GM12878 (cell line): ENCODE results near the gene SRSF7. TPM values are rescaled to one million over a fixed set of nuclear protein-coding genes. Genes with fewer than 3 reads are reported as not detected.
"Not testable (repeated sequence)": the region's sequence is repeated elsewhere in the genome, so short reads cannot be mapped to it uniquely, and the experiment has no call there.

Experiments used
- ATAC-seq: fragments of 200-7000 bp; cut with Tn5 transposase; 3 replicates; pipeline ENCODE4 v1.9.1; 2020; ENCODE audit warnings: mild to moderate bottlenecking, moderate library complexity
- BruUV-seq: library from RNA; stranded (reverse); fragments of 400-500 nt; replicated peaks from 2 replicates; lab custom pipeline; 2021; lab: Mats Ljungman, UMichigan
- CTCF ChIA-PET: fragments of 300-600 bp; sonication (Branson Sonifier 250); formaldehyde crosslinking; extraction: SDS; loops from one replicate; lab custom pipeline; 2021; ENCODE audit warnings: inconsistent platforms; lab: Yijun Ruan, JAX
- POLR2A ChIA-PET: fragments of 350-600 bp; formaldehyde crosslinking; extraction: SDS; loops from one replicate; lab custom pipeline; 2021; ENCODE audit warnings: inconsistent platforms; lab: Charles Lee
- RAD21 ChIA-PET: fragments of 300-600 bp; sonication (Branson Sonifier 250); formaldehyde crosslinking; loops from one replicate; lab custom pipeline; 2023; ENCODE audit warnings: antibody characterized with exemption; ENCODE audit not compliant: unreplicated experiment; lab: Charles Lee
- SMC1A ChIA-PET: fragments of 300-600 bp; sonication (Branson Sonifier 250); formaldehyde crosslinking; loops from one replicate; lab custom pipeline; 2023; ENCODE audit not compliant: unreplicated experiment, uncharacterized antibody; lab: Charles Lee
- DNase-seq: peaks from one replicate; pipeline ENCODE4 v3.0.0-alpha.2; 2011; ENCODE audit warnings: low read depth, low spot score
- FAIRE-seq: peaks from 3 replicates; lab custom pipeline; 2011; peaks lifted over from hg19 to GRCh38; lab: Jason Lieb, UNC
- H2AFZ ChIP-seq: 2 replicates; pipeline ENCODE4 v1.6.0; 2011; ENCODE audit warnings: low read depth, low read length, control low read depth; ENCODE audit not compliant: control insufficient read depth
- H3K27ac ChIP-seq: 2 replicates; pipeline ENCODE4 v1.5.1; 2011; ENCODE audit warnings: control low read depth; ENCODE audit not compliant: control insufficient read depth, insufficient read depth
- H3K27me3 ChIP-seq, 2 experiments: replicated peaks in 1 of 2; 2 replicates each; pipeline versions ENCODE4 v1.6.0 to v1.6.1; 2011; ENCODE audit warnings: low read length in 1 of 2; ENCODE audit not compliant: control insufficient read depth in 2 of 2, insufficient read depth in 2 of 2
- H3K36me3 ChIP-seq, 2 experiments: 2 replicates each; pipeline ENCODE4 v1.5.1; 2011; ENCODE audit warnings: low read length in 1 of 2; ENCODE audit not compliant: control insufficient read depth in 2 of 2, insufficient read depth in 2 of 2
- H3K4me1 ChIP-seq: 2 replicates; pipeline ENCODE4 v1.6.1; 2011; ENCODE audit warnings: mild to moderate bottlenecking, low read length, moderate library complexity, mixed read lengths; ENCODE audit not compliant: control insufficient read depth, insufficient read depth
- H3K4me2 ChIP-seq: 2 replicates; pipeline ENCODE4 v1.6.0; 2011; ENCODE audit warnings: control low read depth; ENCODE audit not compliant: control insufficient read depth, insufficient read depth
- H3K4me3 ChIP-seq: fragments of 200-600 bp; sonication (generic); 2 replicates; pipeline ENCODE4 v1.5.1; 2016
- H3K79me2 ChIP-seq: 2 replicates; pipeline ENCODE4 v1.6.0; 2011; ENCODE audit warnings: low read length; ENCODE audit not compliant: control insufficient read depth, insufficient read depth
- H3K9ac ChIP-seq: 2 replicates; pipeline ENCODE4 v1.8.0; 2011; ENCODE audit warnings: low read length, control low read depth, mixed read lengths; ENCODE audit not compliant: control insufficient read depth, insufficient read depth
- H3K9me3 ChIP-seq: replicated peaks from 3 replicates; pipeline ENCODE4 v1.5.1; 2011; ENCODE audit warnings: mild to moderate bottlenecking, low read length; ENCODE audit not compliant: control insufficient read depth, insufficient read depth
- H4K20me1 ChIP-seq: 2 replicates; pipeline ENCODE4 v1.6.0; 2011; ENCODE audit not compliant: control insufficient read depth, insufficient read depth
- EP300 ChIP-seq, 2 experiments: fragments of 150-350 bp in 1 of 2; IDR thresholded peaks; 2 replicates each; pipeline ENCODE4 v1.6.1; 2011 to 2012; ENCODE audit warnings: low read depth in 2 of 2, low read length in 2 of 2, borderline replicate concordance in 1 of 2, improper control_type of control experiment in 1 of 2, inconsistent platforms in 1 of 2; ENCODE audit not compliant: control insufficient read depth in 1 of 2
- GABPA ChIP-seq: IDR thresholded peaks from 2 replicates; pipeline ENCODE4 v1.6.1; 2014; ENCODE audit warnings: antibody characterized with exemption, low read depth, mild to moderate bottlenecking, inconsistent platforms
- RAD51 ChIP-seq: fragments of 450-650 bp; IDR thresholded peaks from 2 replicates; pipeline ENCODE4 v1.6.1; 2016; ENCODE audit warnings: moderate library complexity, mild to moderate bottlenecking, inconsistent platforms
- USF1 ChIP-seq: IDR thresholded peaks from 2 replicates; pipeline ENCODE4 v1.6.1; 2011; ENCODE audit warnings: borderline replicate concordance, low read depth, mild to moderate bottlenecking, moderate library complexity, mixed read lengths, low read length; ENCODE audit not compliant: insufficient read depth; ENCODE audit errors: extremely low read length
- WGBS: methylation state at CpG from one replicate; pipeline ENCODE4 v1.1.6; 2016; ENCODE audit warnings: low lambda C conversion rate; ENCODE audit not compliant: insufficient replicate concordance, insufficient coverage; ENCODE audit errors: missing lambda C conversion rate; 5-methylcytosine and 5-hydroxymethylcytosine counted together
- in situ Hi-C: fragments of 300-500 bp; cut with MboI; formaldehyde crosslinking; loops from 9 replicates; pipeline ENCODE4 v1.14.3; 2018; ENCODE audit warnings: mixed read lengths
- intact Hi-C: fragments of 100-400 bp; cut with micrococcal nuclease; formaldehyde crosslinking; loops from one replicate; pipeline ENCODE4 v1.14.2; 2022; ENCODE audit not compliant: unreplicated experiment
- polyA plus RNA-seq, 11 experiments: library from polyadenylated mRNA; depleted of rRNA in 4 of 11; unstranded in 6 of 11; stranded (reverse) in 5 of 11; fragments of >200 nt; fragmentation: Nextera tagmentation in 4 of 11; fragmentation: Illumina TruSeq in 1 of 11; extraction: Ambion mirVana in 4 of 11; extraction: Trizol in 1 of 11; gene quantifications; 1 replicate in 1 of 11; 2 replicates in 10 of 11; pipeline versions ENCODE4 v1.2.1 to v1.2.3, GENCODE V29; 2011 to 2016; ENCODE audit warnings: inconsistent platforms in 2 of 11, missing spikeins in 2 of 11, low read depth in 1 of 11
- total RNA-seq, 4 experiments: library from RNA; depleted of rRNA in 3 of 4; stranded (reverse); fragments of >200 nt in 3 of 4; fragmentation: Illumina TruSeq in 1 of 4; extraction: Trizol in 1 of 4; gene quantifications; 2 replicates each; pipeline versions ENCODE4 v1.2.1 to v1.2.3, GENCODE V29; 2013 to 2021

Gene SRSF7
- total and polyA plus RNA-seq, 10 of the 15 experiments (the other 5 are each of a cell fraction or from before 2014, with no cell fraction given) = 205 to 785 (median 408) TPM

GRCh38 chr2:38704664-38705063 is 46.5 kb downstream of the SRSF7 start (continued):
- TF ChIP-seq USF1 (no peak), GABPA (no peak), RAD51 (no peak), EP300 (IDR thresholded peaks at IDR 0.05; ENCODE audit: borderline replicate concordance in 1 of 2, control insufficient read depth in 1 of 2, low read depth in 2 of 2, low read length in 2 of 2) (no peak)

GRCh38 chr2:38703336-38703735 is 47.8 kb downstream of the SRSF7 start:
- not testable (repeated sequence) for FAIRE-seq

More at GRCh38 chr2:38703336-38703735, 47.8 kb downstream of the SRSF7 start:
- RAD21 ChIA-PET, H3K27me3 ChIP-seq, H3K36me3 ChIP-seq, ATAC-seq, intact Hi-C loops, H4K20me1 ChIP-seq, H3K9me3 ChIP-seq, in situ Hi-C loops, H3K4me1 ChIP-seq, H3K79me2 ChIP-seq, H3K4me3 ChIP-seq, POLR2A ChIA-PET, H2AFZ ChIP-seq, BruUV-seq, DNase-seq, H3K9ac ChIP-seq, H3K4me2 ChIP-seq, H3K27ac ChIP-seq: not testable (repeated sequence)
- ChIA-PET CTCF (interaction anchor here (2.0 kb wide), 1 partner anchor 122 kb away, joined by 7 read pairs; no protein-coding TSS in a partner anchor), SMC1A (interaction anchor here (0.8 to 2.7 kb wide), 3 partner anchors 20 to 1047 kb away, joined by 3 to 13 read pairs (median 5); no protein-coding TSS in a partner anchor)
- WGBS = 59% methylated on average over 5 of the region's 5 CpGs
